K562 (cell line): ENCODE results near the gene NUP188. TPM values are rescaled to one million over a fixed set of nuclear protein-coding genes. Genes with fewer than 3 reads are reported as not detected.

ENCODE experiments used
- CHD1 ChIP-seq: fragments of 200-600 bp; sonication (generic); IDR thresholded peaks from one replicate; pipeline ENCODE4 v1.6.1; 2012; ENCODE audit warnings: mild to moderate bottlenecking, moderate library complexity, low read length, inconsistent platforms
- ESRRB ChIP-seq: fragments of 250-450 bp; sonication (Bioruptor Pico); IDR thresholded peaks from 2 replicates; pipeline ENCODE4 v1.5.0; 2020; ENCODE audit warnings: mild to moderate bottlenecking, moderate library complexity, borderline replicate concordance
- EZH2 ChIP-seq: IDR thresholded peaks from 2 replicates; pipeline ENCODE4 v1.6.1; 2012; ENCODE audit warnings: low read depth, mild to moderate bottlenecking, inconsistent platforms, low read length, borderline replicate concordance
- RBM14 ChIP-seq: fragments of 200-400 bp; formaldehyde crosslinking; IDR thresholded peaks from 2 replicates; pipeline ENCODE4 v1.6.1; 2018; ENCODE audit warnings: low read depth, mild to moderate bottlenecking, low read length, moderate library complexity, borderline replicate concordance; ENCODE audit not compliant: insufficient read depth
- REST ChIP-seq, 2 experiments: fragments of 450-650 bp; formaldehyde crosslinking in 1 of 2; IDR thresholded peaks; 2 replicates each; pipeline versions ENCODE4 v1.4.0 to v1.6.1; 2014 to 2020; ENCODE audit warnings: mild to moderate bottlenecking in 2 of 2, borderline replicate concordance in 1 of 2, low read depth in 1 of 2
- TAF1 ChIP-seq: IDR thresholded peaks from 2 replicates; pipeline ENCODE4 v1.6.1; 2011; ENCODE audit warnings: mild to moderate bottlenecking, low read length, moderate library complexity; ENCODE audit not compliant: insufficient read depth, control insufficient read depth, severe bottlenecking; ENCODE audit errors: extremely low read depth
- THAP12 ChIP-seq: fragments of 250-450 bp; sonication (Bioruptor Pico); IDR thresholded peaks from 2 replicates; pipeline ENCODE4 v1.9.0; 2021; ENCODE audit warnings: mild to moderate bottlenecking, inconsistent platforms
- USF1 ChIP-seq: sonication (generic); formaldehyde crosslinking; IDR thresholded peaks from 2 replicates; pipeline ENCODE4 v1.9.0; 2022; ENCODE audit warnings: mild to moderate bottlenecking, missing genetic modification reagents
- ZNF655 ChIP-seq: fragments of 250-450 bp; sonication (Bioruptor Pico); IDR thresholded peaks from 2 replicates; pipeline ENCODE4 v1.5.0; 2021
- ZSCAN32 ChIP-seq: fragments of 450-650 bp; formaldehyde crosslinking; IDR thresholded peaks from 2 replicates; pipeline ENCODE4 v1.4.0; 2020; ENCODE audit warnings: mild to moderate bottlenecking, moderate library complexity
- polyA plus RNA-seq, 8 experiments: library from polyadenylated mRNA; depleted of rRNA in 4 of 8; stranded (reverse) in 5 of 8; unstranded in 3 of 8; fragments of >200 nt; fragmentation: Nextera tagmentation in 2 of 8; fragmentation: Illumina TruSeq in 1 of 8; extraction: Ambion mirVana in 2 of 8; extraction: Trizol in 1 of 8; gene quantifications; 2 replicates each; pipeline versions ENCODE4 v1.2.1 to v1.2.3, GENCODE V29; 2011 to 2014; ENCODE audit warnings: inconsistent platforms in 1 of 8, missing spikeins in 1 of 8
- total RNA-seq, 7 experiments: library from RNA; depleted of rRNA in 6 of 7; stranded (reverse); fragments of >200 nt in 6 of 7; fragmentation: Illumina TruSeq in 2 of 7; extraction: Trizol in 2 of 7; gene quantifications; 2 replicates each; pipeline versions ENCODE4 v1.2.1 to v1.2.3, GENCODE V29; 2011 to 2021; ENCODE audit warnings: low replicate concordance in 1 of 7

The NUP188 gene
- total and polyA plus RNA-seq, 9 of the 15 experiments (the other 6 are each of a cell fraction or from before 2014, with no cell fraction given) = 11.7 to 135 (median 70.6) TPM

GRCh38 chr9:128947527-128948301 lies at the start of gene NUP188, which contains the start of gene DOLK (continued):
- TF ChIP-seq REST (IDR thresholded peaks at IDR 0.05; ENCODE audit: borderline replicate concordance) = peak; percentile 96
- 0 out of 2 replicates have a peak, but pooled peaks have one; percentile 45 for TF ChIP-seq REST (CRISPR knock-in tag; IDR thresholded peaks at IDR 0.05; ENCODE audit: low read depth)
- TF ChIP-seq ZNF655 (CRISPR knock-in tag) = no peak
- TF ChIP-seq TAF1 = peak; percentile 99
- TF ChIP-seq ESRRB (CRISPR knock-in tag) = no peak
- peak; percentile 33 for TF ChIP-seq CHD1
- TF ChIP-seq THAP12 = peak; percentile 60; the same call in 1 of the 2 replicates
- peak; percentile 99 for TF ChIP-seq USF1 (CRISPR knock-in tag)
- TF ChIP-seq EZH2 = no peak
- TF ChIP-seq RBM14 = 0 out of 2 replicates have a peak, but pooled peaks have one; percentile 54
- TF ChIP-seq ZSCAN32 (CRISPR knock-in tag) = 0 out of 2 replicates have a peak, but pooled peaks have one; percentile 36
